Esophagus (tissue), 2 donors: ENCODE results near the gene CTSA. TPM values are rescaled to one million over a fixed set of nuclear protein-coding genes. Genes with fewer than 3 reads are reported as not detected.

Experiments
- H3K27ac ChIP-seq, 2 donors: one replicate each; pipeline ENCODE4 v1.5.1; 2013; ENCODE audit warnings: low read depth in 2 of 2, mild to moderate bottlenecking in 2 of 2, inconsistent platforms in 1 of 2, low read length in 1 of 2, moderate library complexity in 1 of 2
- H3K27me3 ChIP-seq, 2 donors: one replicate each; pipeline ENCODE4 v1.6.1; 2013; ENCODE audit warnings: low read length in 2 of 2, control low read depth in 1 of 2, mild to moderate bottlenecking in 1 of 2; ENCODE audit not compliant: insufficient read depth in 2 of 2, control insufficient read depth in 1 of 2
- H3K36me3 ChIP-seq, 2 donors: one replicate each; pipeline ENCODE4 v1.6.1; 2013; ENCODE audit warnings: low read length in 1 of 2; ENCODE audit not compliant: control insufficient read depth in 2 of 2, insufficient read depth in 2 of 2
- H3K4me1 ChIP-seq, 2 donors: one replicate each; pipeline ENCODE4 v1.6.1; 2013; ENCODE audit warnings: low read length in 1 of 2; ENCODE audit not compliant: control insufficient read depth in 2 of 2, insufficient read depth in 2 of 2
- H3K4me3 ChIP-seq, 2 donors: one replicate each; pipeline ENCODE4 v1.5.1; 2013; ENCODE audit warnings: low read length in 2 of 2, mild to moderate bottlenecking in 2 of 2, low read depth in 1 of 2, moderate library complexity in 1 of 2
- H3K9me3 ChIP-seq, 2 donors: one replicate each; pipeline ENCODE4 v1.6.1; 2013; ENCODE audit warnings: mild to moderate bottlenecking in 2 of 2, low read depth in 1 of 2, low read length in 1 of 2, moderate library complexity in 1 of 2; ENCODE audit not compliant: control insufficient read depth in 2 of 2, insufficient read depth in 1 of 2
- WGBS, 2 donors: extraction: QIAGEN DNeasy Blood & Tissue Kit; methylation state at CpG; one replicate each; pipeline ENCODE4 v1.1.7; 2013; 5-methylcytosine and 5-hydroxymethylcytosine counted together
- polyA plus RNA-seq, 2 donors: library from polyadenylated mRNA; stranded (reverse); fragments of 200-250 nt; gene quantifications; one replicate each; pipeline ENCODE4 v1.2.3, GENCODE V29; 2013
- donor health status: healthy with polysubstance abuse.
- donor health status: Bipolar disorder and iron deficiency.

The CTSA gene
- polyA plus RNA-seq, 2 donors, result 43.6 to 55.0 TPM

DNA sequence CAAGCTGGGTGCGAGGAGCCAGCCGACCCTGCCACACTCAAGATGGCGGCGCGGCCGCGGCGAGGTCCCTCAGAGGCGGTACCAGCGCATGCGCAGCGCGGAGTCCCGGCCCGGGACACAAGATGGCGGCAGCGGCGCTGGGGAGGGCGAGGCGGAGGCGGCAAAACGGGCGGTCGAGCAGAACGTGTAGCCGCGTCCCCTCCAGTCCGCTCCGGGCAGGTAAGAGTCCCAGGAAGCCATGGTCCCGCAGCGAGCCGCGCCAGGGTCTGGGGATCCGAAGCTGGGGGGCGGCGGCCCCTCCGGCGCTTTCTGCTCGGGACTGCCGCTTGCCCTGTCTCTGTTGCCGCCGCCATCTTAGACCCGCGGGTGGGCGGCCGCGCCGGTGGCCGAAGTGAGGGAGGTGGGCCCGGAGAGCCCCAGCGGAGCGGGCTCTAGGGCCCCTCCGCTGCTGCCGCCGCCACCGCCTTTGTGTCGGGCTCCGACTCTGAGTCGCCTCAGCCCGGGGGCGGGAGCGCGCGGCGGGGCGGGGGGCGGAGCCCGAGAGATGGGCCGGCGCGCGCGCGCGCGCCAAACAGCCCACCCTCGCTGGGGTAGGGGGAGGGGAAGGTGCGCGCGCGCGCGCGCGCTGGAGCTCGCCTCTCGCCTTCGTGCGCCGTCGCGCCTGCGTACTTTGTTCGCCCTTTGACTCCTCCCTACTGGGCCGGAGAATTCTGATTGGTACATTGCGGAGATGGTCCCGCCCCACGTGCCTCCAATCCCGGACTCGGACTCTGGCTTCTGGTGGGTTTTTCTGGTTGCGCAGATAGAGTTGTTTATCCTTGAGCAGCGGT lies 43.7 kb downstream of the CTSA start, which contains the start of gene PCIF1:
Gene PCIF1, plus strand, starts transcription at position 98 of the 830 bp plus-strand sequence. CDS start 4,317 bp downstream, outside the sequence.
- no peaks in the 10 kb centered on the region for H3K9me3 ChIP-seq
- peaks cover 11 to 12% of the 10 kb centered on the region in 2 donors for H3K36me3 ChIP-seq
- peak within 1 kb of the TSS; percentile 85 to 88 for H3K4me3 ChIP-seq
- peak within 1 kb of the TSS; percentile 99 to 100 for H3K27ac ChIP-seq
- peaks cover 2 to 5% of the 10 kb centered on the region in 2 donors for H3K4me1 ChIP-seq
- no peaks in the 10 kb centered on the region for H3K27me3 ChIP-seq
- 0 to 1% methylated on average over 55 to 102 of the region's 102 CpGs for WGBS, 2 donors

DNA sequence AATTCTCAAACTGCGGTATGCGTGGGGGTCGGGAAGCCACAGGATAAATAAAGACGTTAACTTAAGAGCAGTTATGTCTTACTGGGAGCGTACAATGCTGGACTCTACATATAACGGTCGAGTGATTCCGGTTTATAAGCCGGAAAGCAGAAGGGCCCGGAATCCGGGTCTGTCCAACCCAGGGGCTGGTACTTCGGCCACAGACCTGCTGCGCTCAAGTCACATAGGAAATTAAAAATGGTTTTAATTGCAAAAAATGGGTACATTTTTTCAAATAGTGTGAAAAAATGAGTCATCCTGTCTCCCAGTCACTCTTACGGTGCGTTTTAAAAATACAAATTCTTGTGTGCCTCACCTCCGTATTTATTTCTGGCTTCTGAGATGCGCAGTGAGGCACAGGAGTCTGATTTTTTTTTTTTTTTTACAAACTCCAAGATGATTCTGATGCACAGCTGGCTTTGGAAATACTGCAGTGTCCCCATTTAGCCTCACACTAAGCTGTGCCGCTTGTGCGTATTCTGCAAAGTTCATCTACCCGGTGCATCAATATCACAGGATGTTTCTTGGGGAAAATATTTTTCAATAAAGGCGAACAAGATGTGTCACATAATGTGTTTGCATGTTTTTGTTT lies 44.4 kb downstream of the CTSA start:
- peak overlapping the region; percentile 66 to 88 for H3K27ac ChIP-seq
- 9% methylated on average over 21 of the region's 21 CpGs for WGBS, 2 donors

DNA sequence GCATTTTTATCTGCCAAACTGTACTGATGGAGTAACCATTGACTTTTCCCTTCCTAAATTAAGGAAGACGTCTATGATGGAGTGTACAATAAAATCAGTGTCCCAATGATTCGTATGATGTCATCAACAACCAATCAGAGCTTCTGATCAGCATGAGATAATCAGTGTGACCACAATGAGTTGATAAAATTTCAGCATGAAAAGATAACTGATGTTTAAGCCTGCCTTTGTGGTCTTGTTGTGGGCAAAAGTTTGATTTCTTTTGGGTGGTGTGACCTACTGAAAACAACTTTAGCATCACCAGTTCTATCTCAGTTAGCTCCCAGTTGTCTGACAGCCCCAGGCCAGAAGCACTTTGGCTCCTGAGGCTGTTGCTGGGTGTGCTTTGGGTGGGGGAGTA lies 46.6 kb downstream of the CTSA start:
- Histone ChIP-seq H3K4me1 (peaks cover 2 to 8% of the 10 kb centered on the region in 2 donors), H3K9me3 (no peaks in the 10 kb centered on the region), H3K27ac (no peak overlapping the region), H3K27me3 (no peaks in the 10 kb centered on the region), H3K4me3 (no peak overlapping the region), H3K36me3 (peaks cover 12 to 27% of the 10 kb centered on the region in 2 donors)
- WGBS, 2 donors, result 69 to 73% methylated on average over 2 of the region's 2 CpGs

More for the DNA sequence above, 44.4 kb downstream of the CTSA start:
- no peaks in the 10 kb centered on the region for H3K9me3 ChIP-seq
- H3K36me3 ChIP-seq, result peaks cover 12 to 19% of the 10 kb centered on the region in 2 donors
- no peaks in the 10 kb centered on the region for H3K27me3 ChIP-seq
- peaks cover 2 to 5% of the 10 kb centered on the region in 2 donors for H3K4me1 ChIP-seq
- H3K4me3 ChIP-seq, result peak overlapping the region; percentile 46 to 85

DNA sequence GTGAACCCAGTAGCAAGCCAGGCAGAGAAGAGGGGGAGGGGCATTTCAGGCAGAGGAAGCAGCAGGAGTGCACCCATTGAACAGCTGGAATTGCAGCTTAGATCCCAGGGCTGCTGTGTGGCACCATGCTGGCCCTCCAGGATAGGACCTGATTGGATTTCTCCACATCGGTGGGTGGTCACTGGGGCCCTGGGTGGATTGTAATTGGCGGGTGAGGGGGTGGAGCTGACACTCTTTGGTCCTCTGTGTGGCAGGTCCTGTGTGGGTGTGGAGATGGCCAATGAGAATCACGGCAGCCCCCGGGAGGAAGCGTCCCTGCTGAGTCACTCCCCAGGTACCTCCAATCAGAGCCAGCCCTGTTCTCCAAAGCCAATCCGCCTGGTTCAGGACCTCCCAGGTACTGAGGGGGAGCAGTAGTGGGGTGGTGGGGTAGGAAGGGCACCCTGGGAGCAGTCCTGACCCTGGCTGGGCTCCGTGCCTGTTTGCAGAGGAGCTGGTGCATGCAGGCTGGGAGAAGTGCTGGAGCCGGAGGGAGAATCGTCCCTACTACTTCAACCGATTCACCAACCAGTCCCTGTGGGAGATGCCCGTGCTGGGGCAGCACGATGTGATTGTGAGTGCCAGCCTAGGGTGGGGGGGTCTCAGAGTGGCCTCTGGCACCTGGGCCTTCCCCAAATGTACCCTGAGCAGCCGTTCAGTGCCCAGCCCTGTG lies 47.7 kb downstream of the CTSA start:
- Histone ChIP-seq H3K4me1 (peaks cover 0 to 9% of the 10 kb centered on the region in 2 donors), H3K36me3 (peaks cover 12 to 37% of the 10 kb centered on the region in 2 donors)

DNA sequence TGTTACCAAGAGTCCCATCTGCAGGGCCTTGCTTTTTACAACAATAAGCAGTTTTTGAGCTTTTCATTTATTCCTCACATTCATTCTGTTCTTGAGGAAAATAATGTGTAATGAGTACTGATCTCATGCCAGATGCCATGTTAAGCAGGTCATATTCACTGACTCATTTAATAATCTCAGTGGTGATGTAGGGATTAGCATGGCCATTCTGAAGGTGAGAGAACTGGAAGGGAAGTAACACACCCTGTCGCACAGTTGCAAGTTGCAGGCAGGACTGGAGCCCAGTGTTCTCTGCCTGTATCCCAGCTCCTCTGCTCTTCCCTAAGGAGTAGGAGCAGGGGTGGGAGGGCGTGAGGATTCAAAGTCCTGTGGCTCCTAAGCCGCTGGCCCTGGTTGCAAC lies 48.9 kb downstream of the CTSA start:
- Histone ChIP-seq H3K4me1 (peaks cover 0 to 12% of the 10 kb centered on the region in 2 donors), H3K27me3 (no peaks in the 10 kb centered on the region), H3K27ac (no peak overlapping the region), H3K9me3 (no peaks in the 10 kb centered on the region), H3K4me3 (no peak overlapping the region), H3K36me3 (peaks cover 16 to 42% of the 10 kb centered on the region in 2 donors)
- 84 to 94% methylated on average over 3 of the region's 3 CpGs for WGBS, 2 donors

More for the DNA sequence above, 47.7 kb downstream of the CTSA start:
- H3K9me3 ChIP-seq, result no peaks in the 10 kb centered on the region
- WGBS, 2 donors, result 90 to 91% methylated on average over 13 of the region's 13 CpGs
- H3K27ac ChIP-seq, result no peak overlapping the region
- no peaks in the 10 kb centered on the region for H3K27me3 ChIP-seq
- no peak overlapping the region for H3K4me3 ChIP-seq

DNA sequence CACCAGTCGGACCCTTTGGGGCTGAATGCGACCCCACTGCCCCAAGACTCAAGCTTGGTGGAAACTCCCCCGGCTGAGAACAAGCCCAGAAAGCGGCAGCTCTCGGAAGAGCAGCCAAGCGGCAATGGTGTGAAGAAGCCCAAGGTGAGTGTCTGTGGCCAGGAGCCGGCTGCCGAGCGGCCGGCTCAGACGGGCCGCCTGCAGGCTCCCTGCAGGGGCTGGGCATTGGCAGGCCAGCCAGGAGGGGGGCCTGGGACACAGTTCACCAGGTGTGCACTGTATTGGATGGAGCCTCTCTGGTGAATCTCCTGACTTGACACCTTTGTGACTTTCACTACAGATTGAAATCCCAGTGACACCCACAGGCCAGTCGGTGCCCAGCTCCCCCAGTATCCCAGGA lies 49.3 kb downstream of the CTSA start:
- no peak overlapping the region for H3K4me3 ChIP-seq
- H3K9me3 ChIP-seq, result no peaks in the 10 kb centered on the region
- H3K27ac ChIP-seq, result no peak overlapping the region
- peaks cover 0 to 15% of the 10 kb centered on the region in 2 donors for H3K4me1 ChIP-seq
- WGBS, 2 donors, result 89 to 94% methylated on average over 13 of the region's 13 CpGs
- no peaks in the 10 kb centered on the region for H3K27me3 ChIP-seq
- peaks cover 19 to 46% of the 10 kb centered on the region in 2 donors for H3K36me3 ChIP-seq

DNA sequence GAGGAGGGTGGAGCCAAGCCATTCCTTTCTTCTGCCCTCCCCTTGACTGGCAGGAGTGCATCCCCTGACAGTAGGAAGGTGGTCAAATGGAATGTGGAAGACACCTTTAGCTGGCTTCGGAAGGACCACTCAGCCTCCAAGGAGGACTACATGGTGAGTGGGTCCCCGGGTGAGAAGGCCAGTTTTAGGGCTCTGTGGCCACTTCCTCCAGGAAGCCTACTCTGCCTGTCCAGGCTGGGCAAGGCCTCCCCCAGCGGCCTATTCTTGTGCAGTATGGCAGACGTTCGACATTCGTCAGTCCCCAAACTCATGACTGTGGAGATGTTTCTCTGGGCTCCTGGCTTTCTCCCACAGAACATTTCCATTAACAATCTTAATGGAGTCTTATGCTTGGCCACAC lies 52.5 kb downstream of the CTSA start:
- Histone ChIP-seq H3K9me3 (no peaks in the 10 kb centered on the region), H3K4me3 (no peak overlapping the region), H3K4me1 (peaks cover 0 to 31% of the 10 kb centered on the region in 2 donors), H3K27ac (peak overlapping the region; percentile 45 to 61), H3K36me3 (peaks cover 16 to 74% of the 10 kb centered on the region in 2 donors), H3K27me3 (no peaks in the 10 kb centered on the region)
- WGBS, 2 donors, result 86 to 88% methylated on average over 6 of the region's 6 CpGs

DNA sequence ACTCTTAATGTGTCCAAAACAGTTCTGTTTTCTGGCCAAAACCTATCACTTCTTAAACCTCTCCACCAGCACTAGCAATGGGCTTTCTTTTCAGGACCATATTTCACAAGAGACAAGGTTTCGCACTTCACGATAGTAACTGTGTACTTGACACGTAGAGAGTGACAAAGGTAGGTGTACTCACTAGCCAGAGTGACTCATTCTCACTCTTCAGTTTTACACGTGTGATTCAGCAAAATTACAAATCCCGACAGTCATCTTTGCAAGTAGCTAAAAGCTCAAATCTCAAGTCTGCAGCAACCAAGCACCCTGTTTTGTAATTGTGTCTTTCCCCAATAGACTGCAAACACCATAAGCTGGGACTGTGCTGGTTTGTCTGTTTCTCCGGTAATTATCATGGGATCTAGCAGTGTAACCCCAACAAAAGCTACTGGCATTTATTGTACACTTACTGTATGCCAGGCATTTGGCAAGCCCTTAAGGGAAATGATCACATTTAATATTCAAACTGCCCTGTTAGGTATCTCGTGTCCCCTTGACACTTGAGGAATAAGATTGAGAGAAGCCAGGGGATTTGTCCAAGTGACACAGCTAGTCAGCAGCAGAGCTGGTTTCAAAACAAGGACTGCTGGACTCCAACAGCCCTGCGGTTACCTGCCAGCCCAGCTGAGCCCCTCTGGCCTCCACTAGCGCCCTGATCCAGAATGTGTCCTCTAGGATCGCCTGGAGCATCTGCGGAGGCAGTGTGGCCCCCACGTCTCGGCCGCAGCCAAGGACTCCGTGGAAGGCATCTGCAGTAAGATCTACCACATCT lies 53.2 kb downstream of the CTSA start:
- Histone ChIP-seq H3K4me3 (no peak overlapping the region), H3K27me3 (no peaks in the 10 kb centered on the region), H3K4me1 (peaks cover 0 to 33% of the 10 kb centered on the region in 2 donors), H3K9me3 (no peaks in the 10 kb centered on the region), H3K27ac (peak overlapping the region; percentile 62 to 86), H3K36me3 (peaks cover 17 to 74% of the 10 kb centered on the region in 2 donors)
- WGBS, 2 donors, result 68 to 75% methylated on average over 15 of the region's 15 CpGs
